ENCODE data around the gene FOXD4L3.
"Not testable (repeated sequence)": the region's sequence is repeated elsewhere in the genome, so short reads cannot be mapped to it uniquely, and the experiment has no call there.

Gene FOXD4L3

GRCh38 chr9:68302567-68302966 is at the start of gene FOXD4L3:
Gene FOXD4L3 (plus strand): TSS chr9:68302867. CDS start chr9:68302952, 85 bp downstream.
- DNase-seq (ENCODE audit: low read depth), result not testable (repeated sequence)

GRCh38 chr9:68281041-68281440 is 21.6 kb upstream of the FOXD4L3 start:
- DNase-seq (ENCODE audit: low read depth), result not testable (repeated sequence)

DNA sequence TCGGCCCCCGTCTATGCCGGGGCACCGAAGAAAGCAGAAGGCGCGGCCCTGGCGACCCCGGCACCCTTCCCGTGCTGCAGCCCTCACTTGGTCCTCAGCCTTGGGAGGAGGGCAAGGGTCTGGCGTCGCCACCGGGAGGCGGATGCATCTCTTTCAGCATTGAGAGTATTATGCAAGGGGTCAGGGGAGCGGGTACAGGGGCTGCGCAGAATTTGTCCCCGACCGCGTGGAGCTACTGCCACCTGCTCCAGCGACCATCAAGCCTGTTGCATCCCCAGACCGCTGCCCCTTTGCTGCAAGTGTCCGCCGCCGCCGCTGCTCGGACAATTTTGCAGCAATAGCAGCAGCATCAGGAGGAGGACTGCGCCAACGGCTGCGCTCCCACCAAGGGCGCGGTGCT is 1.1 kb downstream of the FOXD4L3 start:
- DNase-seq (ENCODE audit: low read depth), result not testable (repeated sequence)

DNA sequence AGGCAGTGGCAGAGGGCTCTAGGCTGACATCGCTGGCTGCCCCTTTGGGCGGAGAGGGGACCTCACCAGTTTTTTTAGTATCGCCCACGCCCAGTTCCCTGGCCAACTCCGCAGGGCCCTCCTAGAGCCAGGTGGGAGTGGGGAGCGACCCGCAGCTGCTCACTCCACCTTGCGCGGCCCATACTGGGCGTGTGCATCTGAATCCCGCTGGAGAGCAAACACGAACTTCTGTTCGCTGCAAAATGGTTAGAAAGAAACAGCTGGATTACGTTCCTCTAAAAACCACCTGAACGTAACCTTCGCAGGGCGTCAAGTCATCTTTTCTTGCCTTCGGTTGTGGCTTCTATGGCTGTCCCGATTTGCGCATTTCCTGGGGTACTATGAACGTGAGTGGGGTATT is 1.5 kb downstream of the FOXD4L3 start:
- DNase-seq (ENCODE audit: low read depth), result not testable (repeated sequence)

DNA sequence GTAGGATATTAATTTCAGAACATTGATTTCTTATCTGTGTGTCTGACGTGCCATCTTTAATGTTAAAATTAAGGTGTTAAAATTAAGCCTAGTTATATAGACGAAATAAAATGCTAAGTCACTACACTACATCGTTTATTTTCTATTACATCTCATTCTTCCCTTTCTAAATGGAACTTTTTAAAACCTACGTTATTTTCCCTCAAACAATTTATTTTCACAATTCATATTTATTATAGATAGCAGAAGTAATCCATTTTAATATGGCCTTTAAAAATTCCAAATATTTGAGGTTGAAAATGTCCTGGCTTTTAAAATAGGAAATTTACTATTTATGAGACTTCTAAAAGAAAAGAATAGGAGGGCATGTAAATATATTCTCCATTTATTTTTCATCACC is 2.1 kb downstream of the FOXD4L3 start:
- not testable (repeated sequence) for DNase-seq (ENCODE audit: low read depth)

DNA sequence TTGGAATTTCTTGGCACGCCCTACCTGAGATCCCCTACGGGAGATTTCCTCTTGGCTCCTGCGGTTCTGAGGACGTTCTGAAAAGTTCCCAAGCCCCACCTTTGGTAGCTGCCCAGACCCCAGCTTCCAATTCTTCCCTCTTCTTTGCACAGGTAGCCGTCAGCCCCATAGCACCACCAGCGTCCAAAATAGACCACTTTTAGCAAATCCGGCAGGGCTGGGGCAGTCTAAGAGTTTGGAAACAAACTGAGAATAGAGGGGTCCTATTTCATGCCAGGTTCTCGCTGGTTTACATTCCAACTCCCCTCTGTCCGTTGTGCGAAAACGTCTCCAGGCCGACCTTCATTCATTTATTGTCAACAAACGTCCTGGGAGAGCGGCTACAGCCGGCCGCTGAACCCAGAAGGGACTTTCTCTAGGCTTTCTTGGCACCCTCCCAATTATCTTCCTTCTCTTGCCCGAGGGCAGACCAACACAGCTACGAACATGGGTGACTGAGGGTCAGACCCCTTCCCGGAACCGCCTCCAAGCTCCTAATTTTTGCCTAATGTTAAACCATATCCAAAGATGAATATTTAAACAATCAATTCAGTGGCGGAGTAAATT is 3.1 kb downstream of the FOXD4L3 start:
- DNase-seq (ENCODE audit: low read depth), result not testable (repeated sequence)

DNA sequence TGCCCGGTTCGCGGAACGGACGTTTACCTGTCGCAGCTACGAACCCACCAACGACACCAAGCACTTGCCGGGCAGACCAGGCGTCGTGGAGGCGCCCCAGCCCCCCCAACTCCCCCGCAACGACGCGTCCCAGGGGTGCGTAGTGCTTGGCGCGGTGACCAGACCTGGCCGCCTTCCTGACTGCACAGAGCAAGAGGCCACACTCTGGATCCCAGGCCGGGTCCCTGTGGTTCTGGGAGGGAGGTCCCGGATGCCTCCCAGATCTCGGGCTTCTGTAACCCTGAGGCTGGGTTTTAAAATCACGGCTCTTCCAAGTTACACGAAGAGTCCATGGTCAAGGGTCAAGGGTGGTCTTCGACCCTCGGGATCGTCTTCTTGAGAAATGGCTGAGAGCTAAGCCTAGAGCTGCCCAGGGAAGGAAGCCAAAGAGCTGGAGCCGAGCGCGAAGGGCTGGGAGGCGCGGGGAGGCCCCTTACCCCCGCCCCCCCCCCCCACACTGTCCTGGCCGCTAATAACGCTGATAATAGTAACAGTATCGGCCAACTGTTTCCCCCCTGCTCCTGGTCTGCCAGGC is 3.8 kb downstream of the FOXD4L3 start:
- not testable (repeated sequence) for DNase-seq (ENCODE audit: low read depth)

DNA sequence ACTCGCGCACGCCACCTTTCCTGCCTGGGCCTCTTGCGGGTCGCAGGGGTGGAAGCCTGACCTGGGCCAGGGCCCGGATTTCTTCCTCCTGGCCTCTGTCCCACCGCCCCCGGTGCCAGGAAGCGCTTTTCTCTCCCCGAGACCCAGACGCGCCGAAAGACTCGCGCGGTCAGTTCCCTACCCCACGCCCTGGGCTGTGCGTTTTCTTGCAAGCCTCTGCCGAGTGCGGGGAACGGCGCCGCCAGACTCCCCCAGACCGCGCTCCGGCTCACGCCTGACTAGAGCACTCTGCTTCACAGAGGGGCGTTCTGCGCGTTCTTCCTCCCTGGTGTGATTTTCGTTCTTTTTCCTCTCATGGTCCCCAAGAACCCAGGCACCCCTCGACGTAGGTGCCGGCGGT is 4.5 kb downstream of the FOXD4L3 start:
- DNase-seq (ENCODE audit: low read depth), result not testable (repeated sequence)

- not testable (repeated sequence) for DNase-seq (ENCODE audit: low read depth)
Observed at GRCh38 chr9:68307654-68308053, 5.0 kb downstream of the FOXD4L3 start.

GRCh38 chr9:68311208-68311607 is 8.5 kb downstream of the FOXD4L3 start:
- not testable (repeated sequence) for DNase-seq (ENCODE audit: low read depth)

DNA sequence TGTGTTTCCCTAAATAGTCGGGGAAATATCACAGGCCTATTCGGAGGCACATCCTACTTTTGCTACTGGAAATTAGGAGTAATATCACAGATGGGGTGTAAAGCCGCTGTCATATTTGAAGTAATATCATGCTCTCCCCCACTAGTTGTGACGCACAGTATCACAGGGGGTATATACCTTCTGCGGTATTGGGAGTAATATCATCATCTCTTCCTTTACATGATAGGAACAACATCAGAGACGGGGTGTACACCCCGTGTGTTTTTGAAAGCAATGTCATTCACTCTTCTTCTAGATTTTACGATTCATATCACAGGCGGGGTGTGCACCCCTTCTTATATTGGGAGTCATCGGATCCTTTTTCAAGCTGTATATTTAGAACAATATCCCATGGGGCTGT is 15.5 kb downstream of the FOXD4L3 start:
- not testable (repeated sequence) for DNase-seq (ENCODE audit: low read depth)

DNA sequence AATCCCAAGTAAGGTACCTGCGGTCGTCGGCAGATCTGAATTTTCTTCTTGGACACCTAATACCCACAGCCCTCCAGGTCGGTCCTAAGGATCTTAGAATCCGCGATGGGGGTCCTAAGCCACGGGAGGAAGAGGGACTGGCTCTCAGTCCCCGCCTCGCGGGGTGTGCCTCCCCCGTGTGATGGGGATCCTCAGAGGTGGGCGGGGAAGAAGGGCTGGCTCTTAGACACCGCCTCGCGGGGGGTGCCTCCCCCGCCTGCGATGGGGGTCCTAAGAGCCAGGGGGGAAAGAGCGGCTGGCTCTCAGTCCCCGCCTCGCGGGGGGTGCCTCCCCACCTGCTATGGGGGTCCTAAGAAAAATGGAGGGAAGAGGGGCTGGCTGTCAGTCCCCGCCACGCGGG is 21.1 kb downstream of the FOXD4L3 start:
- DNase-seq (ENCODE audit: low read depth), result not testable (repeated sequence)

DNA sequence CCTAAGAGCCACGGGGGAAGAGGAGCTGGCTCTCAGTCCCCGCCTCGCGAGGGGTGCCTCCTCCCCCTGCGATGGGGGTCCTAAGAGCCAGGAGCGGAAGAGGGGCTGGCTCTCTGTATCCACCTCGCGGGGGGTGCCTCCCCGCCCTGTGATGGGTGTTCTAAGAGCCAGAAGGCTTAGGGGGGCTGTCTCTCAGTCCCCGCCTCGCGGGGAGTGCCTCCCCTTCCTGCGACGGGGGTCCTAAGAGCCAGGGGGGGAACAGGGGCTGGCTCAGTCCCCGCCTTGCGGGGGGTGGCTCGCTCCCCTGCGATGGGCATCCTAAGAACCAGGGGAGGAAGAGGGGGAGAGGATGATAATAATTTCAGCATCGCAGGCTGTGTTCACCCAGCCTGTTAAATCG is 21.9 kb downstream of the FOXD4L3 start:
- DNase-seq (ENCODE audit: low read depth), result not testable (repeated sequence)

- DNase-seq (ENCODE audit: low read depth), result not testable (repeated sequence)
Observed at GRCh38 chr9:68329106-68329505, 26.4 kb downstream of the FOXD4L3 start.

DNA sequence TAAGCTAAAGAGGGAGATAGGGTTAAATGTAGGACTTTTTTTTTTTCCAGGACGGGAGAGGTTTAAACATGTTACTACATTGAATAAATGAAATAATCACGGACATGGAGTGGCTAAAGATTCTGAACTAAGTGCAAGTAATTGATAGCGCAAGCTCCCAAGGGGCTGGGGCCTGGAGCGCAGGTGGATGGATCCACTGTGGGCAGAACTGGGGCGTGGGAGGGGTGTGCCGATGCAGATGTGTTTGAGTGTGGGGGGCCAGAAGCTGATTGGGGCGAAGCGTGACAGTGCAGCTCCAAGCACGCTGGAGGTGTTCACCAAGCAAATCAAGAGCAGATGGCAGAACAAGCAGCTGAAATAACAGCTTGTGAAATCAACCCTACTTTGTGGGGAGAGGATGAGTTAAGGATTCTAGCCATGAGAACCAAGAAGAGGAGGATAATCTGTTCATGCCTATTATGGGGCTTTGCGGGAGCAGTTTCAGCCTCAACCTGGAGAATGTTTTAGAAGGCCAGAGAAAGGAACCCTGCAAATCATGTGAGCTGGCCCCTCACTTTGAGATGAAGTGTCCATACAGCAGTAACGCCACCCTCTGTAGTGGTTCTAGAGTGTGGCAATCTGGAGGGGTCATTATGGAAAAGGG is 28.0 kb downstream of the FOXD4L3 start:
- not testable (repeated sequence) for DNase-seq (ENCODE audit: low read depth)

- DNase-seq (ENCODE audit: low read depth), result not testable (repeated sequence)
Observed at GRCh38 chr9:68332122-68332521, 29.5 kb downstream of the FOXD4L3 start.

GRCh38 chr9:68335935-68336334 is 33.3 kb downstream of the FOXD4L3 start:
- DNase-seq (ENCODE audit: low read depth), result not testable (repeated sequence)

- not testable (repeated sequence) for DNase-seq (ENCODE audit: low read depth)
Observed at GRCh38 chr9:68336639-68337339, 34.1 kb downstream of the FOXD4L3 start.

- not testable (repeated sequence) for DNase-seq (ENCODE audit: low read depth)
Observed at GRCh38 chr9:68338000-68338399, 35.3 kb downstream of the FOXD4L3 start.

DNA sequence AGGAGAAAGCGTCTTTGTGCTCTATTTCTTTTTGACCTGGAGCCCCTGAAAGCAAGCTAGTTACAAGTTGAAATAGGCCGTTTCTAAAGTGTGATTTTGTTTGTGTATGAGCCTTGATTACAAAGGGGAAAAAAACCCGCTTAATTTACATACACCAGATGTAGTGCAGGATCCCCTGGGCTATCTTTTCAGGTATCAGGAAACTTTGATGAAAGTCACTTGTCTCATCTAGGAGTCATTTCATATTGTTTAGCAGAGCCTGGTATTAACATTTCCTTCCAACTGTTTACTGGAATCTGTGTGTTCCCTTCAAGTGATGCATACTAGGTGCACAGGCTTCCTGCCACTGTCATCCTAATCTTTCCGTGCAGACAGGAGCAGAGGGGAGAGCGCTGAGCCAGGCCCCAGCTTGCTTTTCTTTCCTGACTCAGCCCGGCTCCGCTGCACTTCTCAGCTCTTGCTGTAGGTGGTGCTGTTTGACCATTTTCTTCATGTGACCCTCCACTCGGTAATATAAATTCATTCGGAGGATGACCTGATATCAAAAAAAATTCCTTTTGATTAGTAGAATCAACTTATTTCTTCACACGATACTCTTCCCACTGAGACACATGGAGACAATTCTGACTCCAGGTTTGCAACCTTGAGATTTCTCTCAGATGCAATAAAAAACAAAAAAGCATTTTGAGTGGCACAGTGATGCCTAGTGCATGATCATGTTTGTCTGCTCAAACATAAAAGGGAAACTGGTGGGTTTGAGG is 39.8 kb downstream of the FOXD4L3 start:
- DNase-seq (ENCODE audit: low read depth), result not testable (repeated sequence)

GRCh38 chr9:68343242-68343641 is 40.6 kb downstream of the FOXD4L3 start:
- DNase-seq (ENCODE audit: low read depth), result not testable (repeated sequence)

DNA sequence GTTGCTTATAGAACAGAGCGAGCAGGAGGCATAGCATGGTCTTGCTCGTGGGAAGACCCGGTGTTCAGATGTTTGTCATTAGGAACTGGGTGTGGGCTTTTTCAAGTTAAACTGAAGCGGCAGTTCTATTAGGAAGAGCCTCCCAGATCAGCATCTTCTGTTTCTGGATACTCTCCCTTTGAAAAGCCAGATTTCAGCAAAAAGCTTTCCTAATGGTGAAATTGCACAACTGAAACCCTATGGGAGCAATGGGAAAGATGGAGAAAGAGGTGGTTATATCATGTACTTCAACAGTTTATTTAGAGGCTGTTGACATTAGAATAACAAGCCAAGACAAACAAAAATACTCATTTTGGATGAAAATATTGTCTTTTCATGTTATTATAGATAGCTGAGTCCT is 41.3 kb downstream of the FOXD4L3 start:
- not testable (repeated sequence) for DNase-seq (ENCODE audit: low read depth)

Measured in non-pigmented ciliary epithelial cell (primary cell).